ENCODE data around the gene PCDHGA1.

The PCDHGA1 gene

GRCh38 chr5:141493500-141494422, 163.4 kb downstream of the PCDHGA1 start:
- H3K4me3 ChIP-seq (ENCODE audit: control insufficient read depth, low read depth, low read length) = no peak overlapping the region
- peak; percentile 59 for DNase-seq (ENCODE audit: low read depth)
- no peak for TF ChIP-seq CTCF (conservative IDR thresholded peaks at IDR 0.05; ENCODE audit: control insufficient read depth, insufficient read depth, low read depth, low read length)

- H3K4me3 ChIP-seq (ENCODE audit: control insufficient read depth, low read depth, low read length) = no peak overlapping the region
- peak; percentile 15 for DNase-seq (ENCODE audit: low read depth)
- no peak for TF ChIP-seq CTCF (conservative IDR thresholded peaks at IDR 0.05; ENCODE audit: control insufficient read depth, insufficient read depth, low read depth, low read length)
Measured at GRCh38 chr5:141494761-141495452, 164.6 kb downstream of the PCDHGA1 start.

GRCh38 chr5:141495453-141495811, 165.1 kb downstream of the PCDHGA1 start:
- H3K4me3 ChIP-seq (ENCODE audit: control insufficient read depth, low read depth, low read length) = no peak overlapping the region
- DNase-seq (ENCODE audit: low read depth) = no peak
- no peak for TF ChIP-seq CTCF (conservative IDR thresholded peaks at IDR 0.05; ENCODE audit: control insufficient read depth, insufficient read depth, low read depth, low read length)

GRCh38 chr5:141496038-141496437, 165.7 kb downstream of the PCDHGA1 start:
- no peak overlapping the region for H3K4me3 ChIP-seq (ENCODE audit: control insufficient read depth, low read depth, low read length)
- no peak for DNase-seq (ENCODE audit: low read depth)
- no peak for TF ChIP-seq CTCF (conservative IDR thresholded peaks at IDR 0.05; ENCODE audit: control insufficient read depth, insufficient read depth, low read depth, low read length)

- H3K4me3 ChIP-seq (ENCODE audit: control insufficient read depth, low read depth, low read length) = no peak overlapping the region
- DNase-seq (ENCODE audit: low read depth) = no peak
- TF ChIP-seq CTCF (conservative IDR thresholded peaks at IDR 0.05; ENCODE audit: control insufficient read depth, insufficient read depth, low read depth, low read length) = no peak
Measured at GRCh38 chr5:141501761-141502160, 171.4 kb downstream of the PCDHGA1 start.

- no peak for DNase-seq (ENCODE audit: low read depth)
- no peak overlapping the region for H3K4me3 ChIP-seq (ENCODE audit: control insufficient read depth, low read depth, low read length)
- no peak for TF ChIP-seq CTCF (conservative IDR thresholded peaks at IDR 0.05; ENCODE audit: control insufficient read depth, insufficient read depth, low read depth, low read length)
Measured at GRCh38 chr5:141503681-141504080, 173.4 kb downstream of the PCDHGA1 start.

All from fibroblast of mammary gland (primary cell).